ENCODE measurements around the gene OR56A5.

The OR56A5 gene

DNA sequence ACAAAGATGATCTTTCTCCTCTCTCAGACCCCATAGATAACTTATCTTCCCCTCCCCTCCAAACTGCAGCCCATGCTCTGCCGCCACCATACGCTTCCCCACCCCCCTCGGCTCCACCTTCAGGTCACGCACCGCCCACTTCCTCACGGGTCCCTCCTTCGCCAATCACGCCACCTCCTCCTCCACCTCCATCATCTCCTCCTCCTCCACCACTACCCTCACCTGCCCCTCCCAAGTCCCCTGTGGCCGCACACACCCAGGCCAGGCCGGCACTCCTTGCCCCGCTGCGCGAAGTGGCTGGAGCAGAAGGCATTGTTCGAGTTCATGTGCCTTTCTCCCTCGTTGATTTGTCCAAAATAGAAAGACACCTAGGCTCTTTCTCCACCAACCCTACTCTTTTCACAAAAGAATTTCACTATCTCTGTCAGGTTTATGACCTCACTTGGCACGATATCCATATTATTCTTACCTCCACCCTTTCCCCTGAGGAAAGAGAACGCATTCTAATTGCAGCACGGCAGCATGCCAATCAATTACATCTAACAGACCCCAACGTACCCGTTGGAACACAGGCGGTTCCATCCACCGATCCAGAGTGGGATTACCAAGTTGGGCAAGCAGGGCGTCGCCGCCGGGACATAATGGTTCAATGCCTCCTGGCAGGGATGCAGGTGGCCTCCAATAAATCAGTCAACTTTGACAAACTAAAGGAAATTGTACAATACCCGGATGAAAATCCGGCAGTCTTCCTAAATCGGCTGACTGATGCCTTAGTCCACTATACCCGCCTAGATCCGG, 38.5 kb downstream of the OR56A5 start:
- TF ChIP-seq, protein P1, sequence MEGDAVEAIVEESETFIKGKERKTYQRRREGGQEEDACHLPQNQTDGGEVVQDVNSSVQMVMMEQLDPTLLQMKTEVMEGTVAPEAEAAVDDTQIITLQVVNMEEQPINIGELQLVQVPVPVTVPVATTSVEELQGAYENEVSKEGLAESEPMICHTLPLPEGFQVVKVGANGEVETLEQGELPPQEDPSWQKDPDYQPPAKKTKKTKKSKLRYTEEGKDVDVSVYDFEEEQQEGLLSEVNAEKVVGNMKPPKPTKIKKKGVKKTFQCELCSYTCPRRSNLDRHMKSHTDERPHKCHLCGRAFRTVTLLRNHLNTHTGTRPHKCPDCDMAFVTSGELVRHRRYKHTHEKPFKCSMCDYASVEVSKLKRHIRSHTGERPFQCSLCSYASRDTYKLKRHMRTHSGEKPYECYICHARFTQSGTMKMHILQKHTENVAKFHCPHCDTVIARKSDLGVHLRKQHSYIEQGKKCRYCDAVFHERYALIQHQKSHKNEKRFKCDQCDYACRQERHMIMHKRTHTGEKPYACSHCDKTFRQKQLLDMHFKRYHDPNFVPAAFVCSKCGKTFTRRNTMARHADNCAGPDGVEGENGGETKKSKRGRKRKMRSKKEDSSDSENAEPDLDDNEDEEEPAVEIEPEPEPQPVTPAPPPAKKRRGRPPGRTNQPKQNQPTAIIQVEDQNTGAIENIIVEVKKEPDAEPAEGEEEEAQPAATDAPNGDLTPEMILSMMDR (IDR thresholded peaks at IDR 0.05; ENCODE audit: extremely low read depth, insufficient read depth, missing control alignments): no peak
- in situ Hi-C loops (cut with MboI; ENCODE audit: low pct_unique_long_range_greater_than_20kb, low sequenced_read_pairs, unreplicated experiment): no loop called here
- no peak for DNase-seq (ENCODE audit: low spot score)

DNA sequence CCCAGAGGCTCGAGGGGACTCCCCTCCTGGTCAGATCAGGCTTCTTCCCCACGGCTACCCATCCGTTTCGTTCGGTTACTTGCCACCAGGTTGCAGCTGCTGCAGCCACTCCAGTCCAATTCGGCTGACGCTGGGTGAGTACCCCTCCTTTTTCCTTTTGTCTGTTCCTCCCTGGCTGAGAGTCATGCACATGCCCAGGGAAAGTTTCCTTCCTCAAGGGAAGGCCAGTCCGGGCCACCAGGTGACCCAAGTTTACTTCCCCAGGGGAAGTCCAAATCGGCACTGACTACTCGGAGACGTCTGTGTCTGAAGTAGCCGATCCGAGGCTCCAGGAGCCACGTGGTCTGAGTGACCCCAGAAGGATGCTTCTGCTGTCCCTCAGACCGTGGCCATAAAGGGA, 39.5 kb downstream of the OR56A5 start:
- in situ Hi-C loops (cut with MboI; ENCODE audit: low pct_unique_long_range_greater_than_20kb, low sequenced_read_pairs, unreplicated experiment): no loop called here
- no peak for DNase-seq (ENCODE audit: low spot score)
- TF ChIP-seq, protein P1 (IDR thresholded peaks at IDR 0.05; ENCODE audit: extremely low read depth, insufficient read depth, missing control alignments): no peak

DNA sequence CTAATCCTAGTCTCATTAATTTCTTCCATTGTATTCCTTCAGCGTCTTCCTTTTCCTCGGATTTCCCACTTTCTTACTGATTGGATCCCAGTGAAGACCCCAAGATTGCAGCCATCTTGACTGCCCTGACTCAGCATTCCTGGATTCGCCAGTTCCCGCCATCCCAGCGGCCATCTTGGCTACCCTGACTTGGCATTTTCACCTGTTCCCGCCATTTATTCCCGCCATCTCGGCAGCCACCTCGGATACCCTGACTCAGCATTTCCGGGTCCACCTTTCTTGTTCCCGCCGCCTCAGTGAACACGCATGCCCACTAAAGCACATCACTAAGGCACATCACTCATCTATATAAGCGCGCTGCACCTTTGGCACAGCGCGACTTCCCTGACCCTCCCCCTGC, 40.0 kb downstream of the OR56A5 start:
- TF ChIP-seq, protein P1 (IDR thresholded peaks at IDR 0.05; ENCODE audit: extremely low read depth, insufficient read depth, missing control alignments): no peak
- DNase-seq (ENCODE audit: low spot score): no peak
- in situ Hi-C loops (cut with MboI; ENCODE audit: low pct_unique_long_range_greater_than_20kb, low sequenced_read_pairs, unreplicated experiment): no loop called here

DNA sequence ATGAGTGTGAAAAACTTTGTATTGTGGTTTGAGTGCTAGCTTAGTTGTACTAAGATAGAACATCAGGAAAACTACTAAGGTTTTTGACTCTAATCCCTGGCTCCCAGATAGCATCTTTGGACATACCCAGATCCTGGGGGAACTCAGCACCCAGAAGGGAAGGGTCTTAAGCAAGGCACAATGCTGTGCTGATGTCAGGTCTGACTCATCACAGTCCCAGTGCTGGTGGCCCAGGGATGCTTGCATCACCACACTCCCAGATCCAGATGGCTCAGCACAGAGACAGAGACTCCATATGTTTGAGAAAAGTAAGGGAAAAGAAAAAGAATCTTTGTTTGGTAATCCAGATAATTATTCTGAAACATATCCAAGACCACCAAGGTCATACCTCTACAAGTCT, 44.5 kb downstream of the OR56A5 start:
- TF ChIP-seq, protein P1 (IDR thresholded peaks at IDR 0.05; ENCODE audit: extremely low read depth, insufficient read depth, missing control alignments): no peak

DNA sequence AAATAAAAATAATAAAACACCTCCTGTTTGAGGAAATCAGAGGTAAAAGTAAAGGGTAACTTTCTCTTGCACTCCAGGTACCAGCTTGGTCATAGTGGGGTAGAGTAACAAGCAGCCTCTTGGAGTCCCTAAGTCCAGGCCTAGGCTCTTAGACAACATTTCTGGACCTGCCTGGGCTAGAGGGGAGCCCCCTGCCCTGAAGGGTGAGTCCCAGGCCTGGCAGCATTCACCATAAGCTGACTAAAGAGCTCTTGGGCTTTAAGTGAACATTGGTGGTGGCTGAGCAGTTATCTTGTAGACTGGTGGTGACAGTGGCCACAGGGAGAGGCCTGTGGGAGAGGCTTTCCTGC, 44.9 kb downstream of the OR56A5 start:
- TF ChIP-seq, protein P1 (IDR thresholded peaks at IDR 0.05; ENCODE audit: extremely low read depth, insufficient read depth, missing control alignments): no peak
- in situ Hi-C loops (cut with MboI; ENCODE audit: low pct_unique_long_range_greater_than_20kb, low sequenced_read_pairs, unreplicated experiment): no loop called here
- no peak for DNase-seq (ENCODE audit: low spot score)

More for the DNA sequence above, 44.5 kb downstream of the OR56A5 start:
- no peak for DNase-seq (ENCODE audit: low spot score)
- in situ Hi-C loops (cut with MboI; ENCODE audit: low pct_unique_long_range_greater_than_20kb, low sequenced_read_pairs, unreplicated experiment): no loop called here

DNA sequence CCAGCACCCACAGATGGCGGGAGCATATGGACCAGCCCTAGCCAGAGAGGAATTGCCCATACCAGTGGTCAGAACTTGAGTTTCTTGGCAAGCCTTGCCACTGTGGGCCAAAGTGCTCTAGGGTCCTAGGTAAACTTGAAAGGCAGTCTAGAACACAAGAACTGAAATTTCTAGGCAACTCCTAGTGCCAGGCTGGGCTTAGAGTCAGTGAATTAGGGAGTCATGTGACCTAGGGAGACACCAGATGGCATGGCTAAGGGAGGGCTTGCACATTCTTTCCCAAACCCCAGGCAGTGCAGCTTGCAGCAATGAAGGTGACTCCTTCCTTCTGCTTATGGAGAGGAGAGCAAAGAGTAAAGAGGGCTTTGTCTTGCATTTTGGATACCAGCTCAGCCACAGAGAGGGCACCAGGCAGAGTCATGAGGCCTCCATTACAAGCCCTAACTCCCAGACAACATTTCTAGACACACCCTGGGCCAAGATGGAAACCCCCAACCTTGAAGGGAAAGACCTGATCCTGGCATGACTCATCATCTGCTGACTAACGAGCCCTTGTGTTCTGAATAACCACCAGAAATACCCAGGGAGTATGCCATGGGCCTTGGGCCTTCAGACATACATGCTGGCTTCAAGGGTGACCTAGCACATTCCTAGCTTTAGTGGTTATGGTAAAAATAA, 45.4 kb downstream of the OR56A5 start:
- no peak for DNase-seq (ENCODE audit: low spot score)
- in situ Hi-C loops (cut with MboI; ENCODE audit: low pct_unique_long_range_greater_than_20kb, low sequenced_read_pairs, unreplicated experiment): no loop called here
- TF ChIP-seq, protein P1 (IDR thresholded peaks at IDR 0.05; ENCODE audit: extremely low read depth, insufficient read depth, missing control alignments): no peak

Data from GM13977 (cell line).